A204.1 (cell line): Measurements from ENCODE around the gene XRCC3.
A peak's percentile ranks its signal among the peaks of the same experiment; 100 is the strongest.

Experiments
- FAIRE-seq: peaks from 2 replicates; lab custom pipeline; 2012; peaks lifted over from hg19 to GRCh38; lab: Jason Lieb, UNC

The XRCC3 gene

DNA sequence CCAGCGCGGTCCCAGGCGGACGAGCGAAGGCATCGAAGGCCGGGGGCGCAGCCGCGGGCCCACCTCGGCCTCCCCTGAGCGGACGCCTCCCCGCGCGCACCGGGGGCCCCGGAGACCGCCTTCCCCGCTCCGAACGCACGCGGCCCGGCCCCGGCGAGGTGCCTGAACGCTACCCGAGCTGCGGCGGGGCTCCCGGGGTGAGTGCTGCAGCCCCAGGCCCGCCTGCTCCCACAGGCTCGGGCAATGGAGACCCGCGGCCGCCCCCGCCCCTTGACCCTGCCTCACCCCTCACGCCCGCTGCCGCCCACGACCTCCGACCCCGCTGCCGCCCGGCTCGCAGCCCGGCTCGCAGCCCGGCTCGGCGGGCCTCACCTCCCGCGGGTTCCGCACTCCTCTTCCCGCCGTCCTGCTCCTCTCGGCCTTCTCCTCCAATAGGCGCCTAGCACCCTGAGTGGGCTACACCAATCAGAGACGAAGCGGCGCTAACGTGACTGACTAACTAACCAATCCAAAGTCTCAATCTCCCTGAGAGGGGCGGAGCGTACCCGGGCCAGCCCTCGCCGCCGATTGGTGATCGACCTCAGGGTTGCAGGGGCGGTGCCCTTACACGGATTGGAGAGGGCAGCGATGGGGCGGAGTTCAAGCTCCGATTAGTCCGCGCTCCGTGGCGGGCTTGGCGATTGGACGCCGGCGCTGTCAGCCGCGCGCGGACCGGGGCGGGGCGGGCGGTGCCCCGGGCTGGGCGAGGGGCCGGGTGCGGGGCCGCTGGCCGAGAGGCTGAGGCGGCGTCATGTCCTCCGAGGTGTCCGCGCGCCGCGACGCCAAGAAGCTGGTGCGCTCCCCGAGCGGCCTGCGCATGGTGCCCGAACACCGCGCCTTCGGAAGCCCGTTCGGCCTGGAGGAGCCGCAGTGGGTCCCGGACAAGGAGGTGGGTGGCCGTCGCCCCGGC, at the start of gene XRCC3, which contains the start of gene ZFYVE21:
TSS of gene XRCC3 (minus strand) at position 400 of the 949 bp plus-strand sequence. CDS start 4,364 bp downstream, outside the sequence.
TSS of gene ZFYVE21 (plus strand) at position 759 of the 949 bp plus-strand sequence. CDS start at position 791, 32 bp downstream.
- peak; percentile 99 for FAIRE-seq

DNA sequence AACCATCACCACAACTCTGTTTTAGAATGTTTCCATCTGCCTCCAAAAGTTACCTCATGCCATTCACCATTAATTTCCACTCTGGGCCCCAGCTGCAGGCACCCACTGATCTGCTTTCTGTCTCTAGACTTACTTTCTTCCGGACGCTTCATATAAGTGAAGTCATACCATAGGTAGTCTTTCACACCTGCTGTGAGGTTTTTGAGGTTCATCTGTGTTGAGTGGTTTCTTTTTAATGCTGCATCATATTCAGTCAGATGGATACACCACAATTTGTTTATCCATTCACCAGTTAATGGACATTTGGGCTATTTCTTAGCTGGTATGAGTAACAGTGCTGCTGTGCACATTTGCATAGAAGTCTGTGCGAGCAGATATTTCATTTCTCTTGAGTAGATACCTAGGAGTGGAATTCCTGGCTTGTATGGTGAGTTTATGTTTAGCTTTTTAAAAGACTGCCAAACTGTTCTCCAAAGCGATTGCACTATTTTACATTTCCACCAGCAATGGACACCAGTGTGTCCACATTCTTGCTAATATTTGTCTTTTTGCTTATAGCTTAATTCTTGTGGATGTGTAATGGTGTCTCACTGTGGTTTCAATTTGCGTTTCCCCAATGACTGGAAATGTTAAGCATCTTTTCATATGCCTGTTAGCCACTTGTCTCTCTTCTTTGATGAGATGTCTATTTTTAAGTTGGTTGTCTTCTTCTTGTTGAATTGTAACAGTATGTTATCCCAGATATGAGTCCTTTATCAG, 48.7 kb upstream of the XRCC3 start:
- FAIRE-seq: no peak

DNA sequence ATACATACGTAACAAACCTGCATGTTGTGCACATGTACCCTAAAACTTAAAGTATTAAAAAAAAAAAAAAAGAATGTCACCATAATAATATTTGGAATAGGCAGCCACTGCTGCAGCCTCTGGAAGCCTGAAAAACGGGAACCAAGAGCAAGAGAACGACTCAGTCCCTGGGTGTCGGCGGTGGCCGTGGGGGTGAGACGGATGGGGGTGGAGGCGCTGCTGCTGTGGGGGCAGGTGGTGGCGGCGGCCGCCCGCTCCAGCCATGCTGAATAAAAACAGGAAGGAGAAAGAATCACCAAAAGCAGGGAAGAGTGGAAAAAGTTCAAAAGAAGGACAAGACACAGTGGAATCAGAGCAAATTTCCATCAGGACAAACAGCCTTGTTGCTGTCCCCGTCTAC, 47.3 kb upstream of the XRCC3 start:
- no peak for FAIRE-seq

GRCh38 chr14:103762036-103762435, 46.8 kb upstream of the XRCC3 start:
- no peak for FAIRE-seq

DNA sequence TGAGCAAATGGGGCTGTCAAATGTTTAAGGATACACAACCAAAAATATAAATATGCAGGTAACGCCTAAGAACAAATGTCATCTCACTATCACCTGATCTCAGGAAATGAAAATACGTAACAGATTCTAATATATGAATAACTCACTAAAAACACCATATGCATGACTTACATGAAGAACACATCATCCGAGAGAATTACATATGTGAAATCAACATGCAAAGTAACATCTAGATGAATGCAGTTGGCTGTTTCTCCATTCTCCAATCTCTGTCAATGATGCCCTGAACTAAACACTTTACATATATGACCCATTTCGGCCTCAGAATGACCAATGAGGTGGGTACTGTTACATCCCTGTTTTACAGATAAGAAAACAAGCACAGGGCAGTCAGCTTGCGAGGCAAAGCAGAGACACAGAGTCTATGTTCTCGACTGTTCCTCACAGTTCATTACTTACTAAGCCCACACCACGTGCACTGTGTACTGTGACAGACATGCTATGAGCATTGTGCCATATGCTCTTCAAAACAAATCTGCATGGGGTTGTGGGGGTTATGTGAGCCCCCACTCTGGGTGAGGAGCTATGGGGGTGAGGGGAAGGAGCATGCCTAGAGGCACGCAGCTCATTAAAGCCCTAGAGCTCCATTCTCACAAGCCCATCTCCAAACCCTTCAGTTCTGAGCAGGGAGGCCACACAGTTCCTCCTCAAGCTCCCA, 43.0 kb upstream of the XRCC3 start:
- no peak for FAIRE-seq

DNA sequence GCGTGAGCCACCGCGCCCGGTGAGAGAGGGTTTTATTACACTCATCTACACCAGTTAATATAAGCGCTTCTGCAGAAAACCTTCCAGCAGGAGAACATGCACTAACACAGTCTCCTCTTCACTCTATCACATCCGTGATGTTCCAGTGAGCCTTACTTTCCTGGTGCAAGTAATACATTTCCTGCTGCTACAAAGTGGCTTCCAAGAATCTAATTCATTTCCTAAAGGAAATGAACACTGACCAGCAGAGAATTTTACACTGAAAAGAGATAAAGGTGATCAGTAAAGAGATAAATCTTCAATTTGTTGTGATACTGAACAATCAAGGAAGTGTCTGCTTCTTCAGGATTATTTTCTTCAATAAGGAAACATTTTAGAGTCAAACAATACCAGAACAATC, 39.8 kb upstream of the XRCC3 start:
- FAIRE-seq: no peak

DNA sequence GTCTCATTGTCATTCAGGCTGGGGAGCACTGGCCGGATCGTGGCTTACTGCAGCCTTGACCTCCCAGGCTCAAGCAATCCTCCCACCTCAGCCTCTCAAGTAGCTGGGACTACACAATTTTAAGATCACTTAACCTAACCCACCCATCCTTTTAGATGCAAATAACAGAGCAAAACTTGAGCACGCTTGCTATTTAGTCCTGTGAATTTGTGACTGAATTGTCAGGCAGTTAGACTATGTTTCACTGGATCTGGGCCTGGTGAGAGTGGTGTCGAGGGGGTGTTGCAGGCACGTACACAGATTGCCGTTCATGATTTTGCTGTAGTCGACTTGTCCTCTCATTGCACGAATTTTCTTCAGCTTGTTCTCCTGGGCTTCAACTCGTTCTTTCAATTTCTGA, 38.5 kb upstream of the XRCC3 start:
- no peak for FAIRE-seq

DNA sequence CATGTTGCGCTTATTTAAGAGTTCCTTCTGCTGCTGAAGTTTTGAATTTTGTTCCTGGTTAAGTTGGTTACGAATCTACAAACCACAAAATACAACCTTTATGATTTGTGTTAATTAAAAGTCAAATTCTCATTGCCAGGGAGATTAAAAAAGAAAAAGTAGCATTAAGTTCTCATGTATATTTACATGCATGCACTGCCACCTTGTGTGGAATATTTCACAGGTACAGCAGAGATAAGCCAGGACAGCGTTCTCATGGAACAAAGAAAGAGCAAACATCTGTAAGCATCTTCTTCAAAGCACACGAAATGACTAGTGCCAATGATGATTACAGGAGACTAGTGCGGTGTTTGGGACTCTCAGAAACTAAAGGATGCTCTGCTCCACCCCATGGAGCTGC, 34.6 kb upstream of the XRCC3 start:
- FAIRE-seq: no peak

DNA sequence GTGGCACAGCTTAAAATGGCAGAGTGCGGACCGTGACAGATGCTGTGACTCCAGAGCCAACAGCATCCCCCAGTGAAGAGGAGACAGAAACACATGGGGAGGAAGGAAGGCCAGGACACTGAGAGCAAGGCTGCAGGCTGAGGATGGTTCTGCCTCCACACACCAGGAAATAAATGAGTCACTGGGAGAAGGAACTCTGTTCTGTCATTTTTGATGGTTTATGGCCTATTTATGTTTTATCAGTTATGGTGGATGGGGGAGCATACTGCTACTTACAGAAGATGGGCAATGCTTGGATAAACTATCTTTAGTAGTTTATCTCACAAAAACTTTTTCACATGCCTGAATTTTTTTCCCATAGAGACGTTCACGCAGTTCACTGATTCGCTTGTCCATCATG, 34.2 kb upstream of the XRCC3 start:
- no peak for FAIRE-seq

DNA sequence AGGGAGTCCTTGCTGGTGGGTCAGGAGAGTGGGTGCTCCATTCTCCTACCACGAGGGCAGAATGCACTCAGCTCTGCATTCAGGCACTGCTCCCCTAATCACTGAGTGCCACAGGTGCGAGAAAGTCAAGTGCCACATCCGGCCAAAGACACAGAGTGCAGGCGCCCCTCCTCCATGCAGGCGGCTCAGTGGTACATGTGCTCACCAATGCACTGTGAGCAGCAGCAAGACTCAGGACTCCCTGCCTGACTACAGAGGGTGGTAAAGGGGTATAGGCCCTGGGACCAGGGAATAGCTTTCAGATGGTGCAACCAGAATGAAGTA, 33.2 kb upstream of the XRCC3 start:
- FAIRE-seq: no peak

GRCh38 chr14:103746701-103747100, 31.4 kb upstream of the XRCC3 start:
- FAIRE-seq: no peak

DNA sequence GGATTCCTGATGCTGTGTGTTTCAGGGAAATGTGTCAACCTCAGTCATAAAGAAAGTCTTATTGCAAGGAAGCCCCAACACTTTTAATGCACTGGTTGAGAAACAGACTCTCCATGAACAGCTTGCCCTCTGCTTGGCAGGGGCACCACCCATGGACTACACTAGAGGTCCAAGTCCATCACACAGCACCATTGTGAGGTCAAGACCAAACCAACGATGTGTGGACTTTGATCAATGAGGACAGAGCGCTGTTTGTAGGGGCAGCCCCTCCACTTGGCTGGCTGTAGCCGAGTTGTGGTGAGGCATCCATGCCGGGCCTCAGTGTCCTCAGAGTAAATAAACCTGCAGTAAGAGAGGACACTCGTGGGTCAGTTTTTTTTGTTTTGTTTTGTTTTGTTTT, 30.2 kb upstream of the XRCC3 start:
- FAIRE-seq: no peak

- no peak for FAIRE-seq
Measured at GRCh38 chr14:103744621-103745395, 29.6 kb upstream of the XRCC3 start.

GRCh38 chr14:103743691-103744090, 28.4 kb upstream of the XRCC3 start:
- no peak for FAIRE-seq

- no peak for FAIRE-seq
Measured at GRCh38 chr14:103742499-103743255, 27.4 kb upstream of the XRCC3 start.

DNA sequence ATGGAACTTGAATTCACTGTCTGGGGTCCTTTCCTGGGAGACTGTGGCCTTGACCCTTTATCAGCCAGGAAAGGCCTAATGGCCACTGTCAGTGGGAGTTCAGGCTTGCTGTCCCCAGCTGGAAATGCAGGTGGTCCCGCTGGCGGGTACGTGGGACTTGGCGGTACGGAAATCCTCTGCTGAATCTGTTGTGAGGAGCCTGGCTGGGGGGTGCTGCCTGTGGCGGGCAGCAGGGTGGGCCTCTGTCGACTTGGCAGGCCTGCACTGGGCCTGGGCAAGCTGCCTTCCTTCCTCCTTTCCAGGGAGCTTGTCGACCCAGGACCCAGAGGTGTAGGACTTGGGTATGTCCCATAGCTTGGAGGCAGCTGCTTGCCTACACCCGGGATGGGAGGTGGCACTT, 26.6 kb upstream of the XRCC3 start:
- FAIRE-seq: no peak

DNA sequence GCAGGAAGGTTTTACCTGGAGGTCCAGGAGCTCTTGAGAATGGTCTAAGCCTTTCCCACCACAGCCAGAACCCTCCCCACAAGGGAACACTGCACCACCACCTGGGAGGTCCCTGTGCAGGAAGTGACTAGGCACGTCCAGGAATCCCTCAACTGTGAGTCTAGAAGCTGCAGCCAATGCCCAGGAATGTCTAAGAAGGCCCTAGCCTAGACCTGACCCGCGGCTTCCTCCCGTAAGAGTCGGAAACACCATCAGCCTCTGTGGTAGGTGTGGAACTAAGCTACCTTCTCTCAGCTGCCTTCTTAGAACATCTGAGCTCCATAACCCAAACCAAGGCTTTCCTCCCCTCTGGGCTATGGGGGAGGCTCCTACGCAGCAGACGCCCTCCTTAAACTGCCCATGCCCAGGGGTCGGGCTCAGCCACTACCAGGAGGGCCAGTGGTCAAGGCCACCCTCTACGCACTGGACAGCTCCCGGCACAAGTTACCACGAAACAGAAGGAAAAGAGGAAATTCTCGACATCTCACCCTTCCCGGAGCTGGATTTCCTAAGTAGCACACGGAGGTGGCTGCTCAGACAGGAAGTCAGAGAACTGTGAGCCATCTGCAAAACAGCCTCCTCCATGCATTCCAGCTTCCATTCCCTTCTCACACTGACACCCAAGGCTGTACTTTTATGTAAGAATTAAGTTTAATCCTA, 25.9 kb upstream of the XRCC3 start:
- no peak for FAIRE-seq

DNA sequence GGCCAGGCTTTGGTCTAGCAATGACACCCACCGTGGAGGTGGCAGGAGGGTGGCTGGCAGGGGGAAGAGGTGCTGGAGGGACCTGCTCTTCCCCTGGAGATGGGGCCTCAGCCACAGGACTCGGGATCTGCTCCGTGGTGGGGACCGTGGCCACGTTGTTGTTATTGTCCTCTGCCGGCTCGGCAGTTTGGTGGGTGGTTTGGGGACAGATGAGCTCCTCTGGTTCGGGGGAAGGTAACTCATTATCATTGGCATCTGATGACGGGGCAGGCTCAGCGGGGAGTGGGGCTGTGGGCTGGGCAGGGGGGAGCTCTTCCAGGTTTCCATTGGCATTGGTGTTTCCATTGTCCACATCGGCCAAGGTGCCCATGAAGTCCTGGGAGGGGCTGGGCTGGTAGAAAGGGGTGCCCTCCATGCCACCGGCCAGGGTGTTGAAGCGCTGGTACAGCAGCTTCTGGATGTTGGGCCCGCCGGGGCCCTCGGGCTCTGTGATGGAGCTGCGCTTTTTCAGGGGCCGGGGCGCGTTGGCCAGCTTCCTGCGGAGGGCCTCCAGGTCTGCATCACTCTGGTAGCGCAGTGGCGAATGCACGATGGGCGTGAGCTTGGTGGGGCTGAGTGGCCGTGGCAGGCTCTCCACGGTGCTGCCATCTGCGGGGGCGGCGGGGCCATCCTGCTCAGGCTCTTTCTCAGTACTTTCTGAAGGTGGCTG, 24.7 kb upstream of the XRCC3 start:
- FAIRE-seq: no peak

DNA sequence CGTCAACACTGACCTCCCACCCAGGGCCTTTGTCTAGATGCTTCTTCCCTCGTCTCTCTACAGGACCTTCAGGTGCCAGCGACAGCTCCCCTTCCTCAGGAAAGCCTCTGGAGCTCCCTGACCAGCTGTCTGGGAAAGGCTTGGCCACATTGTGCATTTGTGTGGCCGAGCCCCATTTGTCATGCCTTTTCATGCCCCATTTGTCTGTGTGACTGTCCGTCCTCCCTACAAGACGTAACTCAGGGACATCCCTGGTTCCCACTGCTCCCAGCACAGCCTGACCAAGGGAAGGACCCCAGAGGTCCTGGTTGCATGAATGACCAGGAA, 24.2 kb upstream of the XRCC3 start:
- no peak for FAIRE-seq
